Measurements from ENCODE around the gene CAMK2N1. TPM values are rescaled to one million over a fixed set of nuclear protein-coding genes. Genes with fewer than 3 reads are reported as not detected.

Gene CAMK2N1
- total and polyA plus RNA-seq, 2 of the 8 experiments (the other 6 are each of a cell fraction or from before 2014, with no cell fraction given): 2.3 to 5.6 TPM

DNA sequence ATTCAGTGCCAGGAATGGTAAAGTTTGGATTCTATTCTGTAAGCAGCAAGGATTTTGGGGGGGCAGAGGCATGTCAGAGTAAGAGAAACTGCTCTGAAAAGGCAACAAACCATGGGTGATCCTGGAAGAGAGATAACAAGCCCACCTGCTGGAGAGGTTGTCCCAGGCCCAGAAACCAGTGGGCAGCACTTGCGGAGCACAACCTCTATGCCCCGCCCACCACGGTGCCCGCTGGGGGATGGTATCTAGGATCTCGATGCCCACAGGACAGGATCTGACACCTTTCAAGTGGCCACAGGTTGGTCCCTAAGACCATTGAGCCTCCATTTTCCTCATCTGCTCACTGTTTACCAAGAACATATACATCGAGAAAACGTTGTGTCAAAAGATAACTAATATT is 42.2 kb upstream of the CAMK2N1 start:
- Histone ChIP-seq H3K4ac (replicated peaks; ENCODE audit: insufficient read length, low read depth, low read length) (no peak overlapping the region), H3K14ac (ENCODE audit: insufficient read length) (no peak overlapping the region), H2BK120ac (replicated peaks; ENCODE audit: low read depth, low read length) (no peak overlapping the region), H3K4me2 (ENCODE audit: insufficient read depth in 1 of 2, low read depth in 2 of 2, low read length in 2 of 2) (no peak overlapping the region), H3K9ac (replicated peaks in 1 of 4; ENCODE audit: extremely low read depth in 1 of 4, low read depth in 3 of 4, low read length in 3 of 4) (no peak overlapping the region), H3K27ac (ENCODE audit: low read depth, low read length) (no peak overlapping the region), H4K5ac (ENCODE audit: insufficient read length, low read depth, low read length) (no peak overlapping the region), H3K36me3 (ENCODE audit: control insufficient read depth in 2 of 4, insufficient read depth in 4 of 4, low read length in 3 of 4) (no peaks in the 10 kb centered on the region), H2AFZ (ENCODE audit: low read length) (no peak overlapping the region), H3K23ac (ENCODE audit: insufficient read length) (no peak overlapping the region), H4K20me1 (replicated peaks in 1 of 2; ENCODE audit: control insufficient read depth in 1 of 2, insufficient read depth in 2 of 2, low read length in 2 of 2) (peaks cover 0 to 1% of the 10 kb centered on the region in 2 experiments), H4K8ac (ENCODE audit: extremely low read depth, insufficient read depth, low read length) (no peak overlapping the region), H2AK5ac (ENCODE audit: low read depth, low read length) (no peak overlapping the region), H3K79me2 (ENCODE audit: control insufficient read depth in 1 of 2, insufficient read depth in 2 of 2, low read length in 2 of 2) (no peaks in the 10 kb centered on the region), H3K4me3 (ENCODE audit: extremely low read depth in 1 of 4, insufficient read depth in 2 of 4, low read depth in 3 of 4, low read length in 4 of 4) (no peak overlapping the region), H3K4me1 (replicated peaks in 1 of 4; ENCODE audit: control insufficient read depth in 3 of 4, insufficient read depth in 4 of 4, low read length in 3 of 4) (no peaks in the 10 kb centered on the region), H3K27me3 (replicated peaks in 1 of 4; ENCODE audit: control insufficient read depth in 3 of 4, extremely low read depth in 1 of 4, insufficient read depth in 3 of 4, low read length in 3 of 4) (peaks cover 0 to 6% (median under 1%) of the 10 kb centered on the region in 4 experiments; a peak in 3 of 7 replicates), H3K79me1 (ENCODE audit: low read depth, low read length) (no peaks in the 10 kb centered on the region), H2BK12ac (ENCODE audit: low read depth, low read length) (no peak overlapping the region), H2BK5ac (ENCODE audit: low read depth, low read length) (no peak overlapping the region), H3K23me2 (ENCODE audit: low read depth, low read length) (no peaks in the 10 kb centered on the region), H4K91ac (replicated peaks; ENCODE audit: insufficient read length, low read length) (no peak overlapping the region), H3K9me3 (ENCODE audit: insufficient read depth in 2 of 2, low read depth in 1 of 2, low read length in 1 of 2) (no peaks in the 10 kb centered on the region), H2BK20ac (ENCODE audit: low read length) (no peak overlapping the region), H3K56ac (replicated peaks; ENCODE audit: insufficient read length, low read depth, low read length) (no peak overlapping the region), H3K18ac (ENCODE audit: extremely low read depth, low read length) (no peak overlapping the region), H2BK15ac (ENCODE audit: low read length) (no peak overlapping the region)
- POLR2A ChIA-PET (ENCODE audit: partially characterized antibody): no interaction called here
- CTCF ChIA-PET (ENCODE audit: partially characterized antibody): interaction anchor here (0.8 to 2.5 kb wide), 2 partner anchors 46 to 113 kb away, joined by 4 to 10 read pairs; no protein-coding TSS in a partner anchor
- 76% methylated on average over 7 of the region's 7 CpGs; no CpG with 5 or more reads in 1 of the 2 experiments for WGBS, 2 experiments (ENCODE audit: extremely low coverage in 1 of 2, insufficient coverage in 1 of 2, insufficient read length in 1 of 2, insufficient replicate concordance in 2 of 2, low coverage in 1 of 2, low lambda C conversion rate in 2 of 2, missing lambda C conversion rate in 1 of 2)
- no peak for DNase-seq (ENCODE audit: low read depth in 1 of 2, low spot score in 2 of 2)
- FAIRE-seq: no peak
- TF ChIP-seq BCL11A (IDR thresholded peaks at IDR 0.05; ENCODE audit: low read depth in 2 of 2, low read length in 2 of 2): no peak
- no peak for TF ChIP-seq RFX5 (IDR thresholded peaks at IDR 0.05; ENCODE audit: borderline replicate concordance, low read depth, low read length)
- TF ChIP-seq, protein P1, sequence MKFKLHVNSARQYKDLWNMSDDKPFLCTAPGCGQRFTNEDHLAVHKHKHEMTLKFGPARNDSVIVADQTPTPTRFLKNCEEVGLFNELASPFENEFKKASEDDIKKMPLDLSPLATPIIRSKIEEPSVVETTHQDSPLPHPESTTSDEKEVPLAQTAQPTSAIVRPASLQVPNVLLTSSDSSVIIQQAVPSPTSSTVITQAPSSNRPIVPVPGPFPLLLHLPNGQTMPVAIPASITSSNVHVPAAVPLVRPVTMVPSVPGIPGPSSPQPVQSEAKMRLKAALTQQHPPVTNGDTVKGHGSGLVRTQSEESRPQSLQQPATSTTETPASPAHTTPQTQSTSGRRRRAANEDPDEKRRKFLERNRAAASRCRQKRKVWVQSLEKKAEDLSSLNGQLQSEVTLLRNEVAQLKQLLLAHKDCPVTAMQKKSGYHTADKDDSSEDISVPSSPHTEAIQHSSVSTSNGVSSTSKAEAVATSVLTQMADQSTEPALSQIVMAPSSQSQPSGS (IDR thresholded peaks at IDR 0.05; ENCODE audit: low read length): no peak
- no peak for TF ChIP-seq POU5F1 (IDR thresholded peaks at IDR 0.05; ENCODE audit: low read depth, low read length)
- TF ChIP-seq EP300 (IDR thresholded peaks at IDR 0.05; ENCODE audit: borderline replicate concordance in 1 of 2, low read depth in 2 of 2, low read length in 2 of 2): no peak
- TF ChIP-seq JUN (IDR thresholded peaks at IDR 0.05; ENCODE audit: low read depth, low read length): no peak
- no peak for TF ChIP-seq RAD21 (IDR thresholded peaks at IDR 0.05 in 1 of 2, conservative IDR thresholded peaks at IDR 0.05 in 1 of 2; ENCODE audit: low read depth in 2 of 2, low read length in 2 of 2)
- no peak for TF ChIP-seq RNF2 (IDR thresholded peaks at IDR 0.05; ENCODE audit: borderline replicate concordance, low read depth, low read length, missing control alignments, poor library complexity, severe bottlenecking)
- TF ChIP-seq NANOG (IDR thresholded peaks at IDR 0.05; ENCODE audit: insufficient read depth, low read depth, low read length, poor library complexity, severe bottlenecking): no peak
- no peak for TF ChIP-seq SIX5 (IDR thresholded peaks at IDR 0.05; ENCODE audit: low read depth, low read length)
- TF ChIP-seq TEAD4 (IDR thresholded peaks at IDR 0.05; ENCODE audit: low read depth, low read length): no peak
- TF ChIP-seq BRCA1 (IDR thresholded peaks at IDR 0.05; ENCODE audit: low read depth, low read length): no peak

Data from H1 (cell line).